Stimulated activated CD4-positive, alpha-beta T cell treated with anti-CD3 and anti-CD28 coated beads, Interleukin-2, amount 100 ng/mL, for 24 hours (primary cell): ENCODE results near the gene KIFAP3.
"Not testable (repeated sequence)": the region's sequence is repeated elsewhere in the genome, so short reads cannot be mapped to it uniquely, and the experiment has no call there.

Experiments
- DNase-seq, 2 donors: peaks; one replicate each; pipeline ENCODE4 v3.0.0-alpha.2; 2020

Gene KIFAP3

DNA sequence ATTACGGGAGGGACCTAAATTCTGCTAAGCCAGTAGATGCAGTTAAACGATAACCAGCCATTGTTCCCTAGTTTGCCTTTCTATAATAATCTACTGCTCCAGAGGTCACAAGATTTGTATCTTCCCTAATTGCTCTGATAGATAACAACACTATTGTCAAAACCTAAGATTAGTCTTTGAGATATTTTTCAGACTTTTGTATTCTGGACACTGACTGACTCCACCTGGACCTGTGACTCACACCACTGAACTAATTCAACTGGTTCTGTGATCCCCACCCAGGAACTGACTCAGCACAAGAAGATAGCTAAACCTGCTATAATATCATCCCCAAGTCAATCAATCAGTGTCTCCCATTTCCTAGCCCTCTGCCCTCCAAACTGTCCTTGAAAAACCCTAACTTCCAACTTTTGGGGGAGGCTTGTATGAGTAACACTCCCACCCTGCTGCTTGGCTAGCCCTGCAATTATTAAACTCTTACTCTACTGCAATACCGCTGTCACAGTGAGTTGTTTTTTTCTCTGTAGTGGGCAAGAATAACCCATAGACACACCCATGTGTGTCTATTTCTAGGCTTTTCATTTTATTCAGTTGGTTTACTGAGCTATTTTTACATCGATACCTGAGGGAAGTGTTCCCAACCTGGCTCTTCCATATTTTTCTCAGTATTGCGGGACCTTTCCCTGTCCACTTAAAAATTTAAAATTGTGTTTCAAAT is 11.2 kb downstream of the KIFAP3 start:
- DNase-seq = no peak

DNA sequence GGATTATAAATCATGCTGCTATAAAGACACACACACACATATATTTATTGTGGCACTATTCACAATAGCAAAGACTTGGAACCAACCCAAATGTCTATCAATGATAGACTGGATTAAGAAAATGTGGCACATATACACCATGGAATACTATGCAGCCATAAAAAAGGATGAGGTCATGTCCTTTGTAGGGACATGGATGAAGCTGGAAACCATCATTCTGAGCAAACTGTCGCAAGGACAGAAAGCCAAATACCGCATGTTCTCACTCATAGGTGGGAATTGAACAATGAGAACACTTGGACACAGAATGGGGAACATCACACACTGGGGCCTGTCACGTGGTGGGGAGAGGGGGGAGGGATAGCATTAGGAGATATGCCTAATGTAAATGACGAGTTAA is 12.8 kb downstream of the KIFAP3 start:
- not testable (repeated sequence) for DNase-seq

DNA sequence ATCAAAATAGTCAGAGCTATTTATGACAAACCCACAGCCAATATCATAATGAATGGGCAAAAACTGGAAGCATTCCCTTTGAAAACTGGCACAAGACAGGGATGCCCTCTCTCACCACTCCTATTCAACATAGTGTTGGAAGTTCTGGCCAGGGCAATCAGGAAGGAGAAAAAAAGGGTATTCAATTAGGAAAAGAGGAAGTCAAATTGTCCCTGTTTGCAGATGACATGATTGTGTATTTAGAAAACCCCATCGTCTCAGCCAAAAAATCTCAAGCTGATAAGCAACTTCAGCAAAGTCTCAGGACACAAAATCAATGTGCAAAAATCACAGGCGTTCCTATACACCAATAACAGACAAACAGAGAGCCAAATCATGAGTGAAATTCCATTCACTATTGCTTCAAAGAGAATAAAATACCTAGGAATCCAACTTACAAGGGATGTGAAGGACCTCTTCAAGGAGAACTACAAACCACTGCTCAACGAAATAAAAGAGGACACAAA is 14.4 kb downstream of the KIFAP3 start:
- not testable (repeated sequence) for DNase-seq

DNA sequence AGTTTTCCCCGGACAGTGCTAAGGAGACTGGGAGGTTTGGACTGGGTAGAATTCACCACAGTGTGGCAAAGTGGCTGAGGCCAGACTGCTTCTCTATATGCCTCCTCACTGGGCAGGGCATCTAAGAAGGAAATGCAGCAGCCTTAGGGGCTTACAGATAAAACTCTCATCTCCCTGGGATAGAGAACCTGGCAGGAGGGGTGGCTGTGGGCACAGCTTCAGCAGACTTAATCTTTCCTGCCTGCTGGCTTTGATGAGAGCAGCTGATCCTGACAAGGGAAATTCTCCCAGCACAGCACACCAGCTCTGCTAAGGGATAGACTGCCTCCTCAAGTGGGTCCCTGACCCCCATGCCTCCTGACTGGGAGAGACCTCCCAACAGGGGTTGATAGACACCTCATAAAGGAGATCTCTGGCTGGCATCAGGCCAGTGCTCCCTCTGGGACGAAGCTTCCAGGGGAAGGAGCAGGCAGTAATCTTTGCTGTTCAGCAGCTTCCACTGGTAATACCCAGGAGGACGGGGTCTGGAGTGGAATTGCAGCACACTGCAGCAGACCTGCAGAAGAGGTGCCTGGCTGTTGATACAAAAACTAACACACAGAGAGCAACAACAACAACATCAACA is 25.2 kb downstream of the KIFAP3 start:
- DNase-seq = no peak

DNA sequence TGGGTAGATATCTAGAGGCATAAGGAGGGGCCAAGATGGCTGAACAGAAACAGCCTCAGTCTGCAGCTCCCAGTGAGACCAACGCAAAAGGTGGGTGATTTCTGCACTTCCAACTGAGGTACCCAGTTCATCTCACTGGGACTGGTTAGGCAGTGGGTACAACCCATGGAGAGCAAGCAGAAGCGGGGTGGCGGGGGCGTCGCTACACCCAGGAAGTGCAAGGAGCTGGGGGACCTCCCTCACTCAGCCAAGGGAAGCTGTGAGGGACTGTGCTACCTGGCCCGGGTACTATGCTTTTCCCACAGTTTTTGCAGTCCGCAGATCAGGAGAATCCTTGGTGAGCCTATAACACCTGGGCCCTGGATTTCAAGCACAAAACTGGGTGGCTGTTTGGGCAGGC is 26.0 kb downstream of the KIFAP3 start:
- no peak for DNase-seq

DNA sequence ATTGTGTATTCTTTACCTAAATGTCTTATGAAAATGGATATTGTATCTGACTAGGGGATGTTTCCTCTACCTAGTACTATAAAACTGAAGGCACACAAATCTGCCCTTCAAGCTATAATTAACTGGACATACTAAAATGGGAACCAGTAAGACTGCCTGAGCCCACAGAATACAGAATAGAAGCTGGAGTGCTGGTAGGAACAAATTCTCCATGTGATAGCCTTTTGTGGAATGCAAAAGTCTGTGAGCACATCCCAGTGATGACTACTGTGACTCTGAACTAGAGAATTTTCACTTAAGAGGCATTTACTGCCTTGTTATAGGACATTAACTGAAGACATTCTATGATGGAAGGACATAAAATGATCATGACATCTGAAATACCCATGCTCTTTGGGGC is 30.3 kb downstream of the KIFAP3 start:
- DNase-seq = no peak

DNA sequence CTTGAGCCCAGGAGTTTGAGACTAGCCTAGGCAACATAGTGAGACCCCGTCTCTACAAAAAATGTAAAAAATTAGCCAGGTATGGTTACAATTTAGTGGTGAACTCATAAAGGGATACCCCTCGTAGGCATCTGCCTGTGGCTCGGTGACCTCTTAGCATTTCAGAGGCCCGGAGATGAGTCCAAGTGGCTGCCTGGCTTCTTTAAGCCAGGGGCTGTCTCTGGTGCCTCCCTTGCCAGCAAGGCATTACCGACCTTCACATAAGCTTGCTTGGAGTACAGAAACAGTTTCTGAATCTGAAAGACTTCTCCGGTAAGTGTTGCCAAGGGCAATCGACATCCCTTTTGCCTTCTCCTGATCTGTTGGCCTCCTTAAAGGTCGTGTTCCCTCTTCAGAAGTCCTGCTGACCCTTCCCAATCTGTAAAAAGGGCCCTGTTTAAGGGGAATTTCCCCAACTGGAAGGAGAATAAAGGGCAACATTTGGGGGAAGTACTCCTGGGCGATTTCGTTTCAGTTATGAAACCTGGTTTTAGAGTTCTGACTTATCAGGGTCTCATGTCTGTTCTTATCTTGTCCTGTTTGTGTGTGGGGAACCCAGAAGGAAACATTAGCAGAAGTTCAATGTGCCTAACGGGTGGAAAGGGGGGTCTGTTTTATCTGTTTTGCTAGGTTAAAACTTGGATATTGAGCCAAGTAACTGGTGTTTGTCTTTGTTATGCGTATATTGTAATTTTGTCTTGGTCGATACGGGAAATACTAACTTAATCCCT is 32.9 kb downstream of the KIFAP3 start:
- DNase-seq = no peak

DNA sequence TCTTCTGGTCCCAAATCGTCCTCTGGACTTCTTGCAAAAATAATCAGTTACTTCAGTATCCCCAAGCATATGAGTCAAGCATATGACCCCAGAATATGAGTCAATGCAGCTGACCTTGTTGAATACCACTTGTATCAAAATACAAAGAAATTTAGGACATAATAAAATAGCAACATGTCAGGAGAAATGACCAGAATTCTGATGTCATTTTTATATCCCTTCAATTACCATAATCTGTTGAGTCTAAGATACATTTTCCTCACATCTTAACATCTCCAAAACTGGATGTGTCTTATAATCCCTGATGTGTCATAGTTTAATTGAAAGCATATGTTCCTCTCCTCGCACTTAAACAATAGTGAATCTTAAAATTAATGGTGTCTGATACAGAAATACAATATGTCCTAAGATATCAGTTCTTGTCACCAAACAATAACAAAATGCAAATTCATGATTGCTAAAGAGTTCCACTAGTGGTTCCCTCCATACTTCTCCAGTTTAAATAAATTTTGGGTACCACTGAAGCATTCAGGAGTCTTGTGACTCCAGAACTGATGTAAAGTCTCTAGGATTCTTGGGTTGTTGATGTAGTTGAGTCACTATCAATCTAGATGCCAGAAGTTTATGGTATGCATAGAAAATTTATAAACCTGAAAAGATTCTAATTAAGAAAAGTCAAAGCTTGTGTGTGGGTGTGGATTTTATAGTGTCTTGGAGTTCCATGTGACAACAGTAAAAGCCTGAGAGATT is 41.8 kb downstream of the KIFAP3 start:
- DNase-seq = no peak

DNA sequence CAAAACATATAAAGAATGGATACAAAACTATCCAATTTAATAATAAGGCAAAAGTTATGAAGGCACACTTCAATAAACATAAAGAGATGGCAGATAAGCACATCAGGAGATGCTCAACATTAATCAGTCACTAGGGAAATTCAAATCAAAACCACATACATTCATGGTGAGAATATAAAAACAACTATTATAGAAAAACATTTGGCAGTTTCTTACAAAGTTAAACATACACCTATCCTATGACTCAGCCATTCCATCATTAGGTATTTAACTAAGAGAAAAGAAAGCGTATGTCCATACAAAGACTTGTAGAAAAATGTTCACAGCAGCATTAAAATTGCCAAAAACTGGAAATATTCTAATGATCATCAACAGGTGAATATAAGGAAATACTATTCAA is 44.3 kb downstream of the KIFAP3 start:
- DNase-seq = no peak

DNA sequence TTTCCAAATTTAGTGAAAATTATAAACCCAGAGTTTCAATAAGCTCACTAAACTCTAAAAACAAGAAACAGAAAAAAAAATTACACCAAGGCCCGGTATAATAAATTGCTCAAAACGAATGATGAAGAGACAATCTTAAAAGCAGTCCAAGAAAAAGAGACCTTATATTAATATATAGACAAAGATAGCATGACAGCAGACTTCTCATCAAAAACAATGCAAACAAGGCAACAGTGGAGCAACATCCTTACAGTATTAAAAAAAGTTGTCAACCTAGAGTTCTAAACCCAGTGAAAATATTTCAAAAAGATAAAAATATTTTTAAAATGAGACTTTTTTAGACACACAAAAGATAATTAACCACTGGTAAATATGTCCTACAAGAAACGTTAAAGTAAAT is 46.7 kb downstream of the KIFAP3 start:
- DNase-seq = no peak

DNA sequence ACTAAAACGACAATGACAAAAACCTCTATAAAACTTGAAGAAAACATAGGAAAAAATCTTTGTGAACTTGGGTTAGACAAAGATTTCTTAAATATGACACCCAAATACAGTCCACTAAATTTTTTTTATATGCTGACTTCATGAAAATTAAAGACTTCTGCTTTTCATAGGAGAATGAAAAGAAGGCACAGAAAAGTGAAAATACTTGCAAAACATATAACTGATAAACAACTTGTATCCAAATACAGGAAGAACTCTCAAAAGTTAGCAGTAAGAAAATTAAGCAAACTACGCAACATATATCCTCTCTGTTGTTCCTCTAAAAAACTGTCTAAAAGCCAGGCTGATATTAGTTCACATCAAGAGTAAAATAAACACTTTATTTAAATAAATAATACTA is 53.6 kb downstream of the KIFAP3 start:
- DNase-seq = no peak

DNA sequence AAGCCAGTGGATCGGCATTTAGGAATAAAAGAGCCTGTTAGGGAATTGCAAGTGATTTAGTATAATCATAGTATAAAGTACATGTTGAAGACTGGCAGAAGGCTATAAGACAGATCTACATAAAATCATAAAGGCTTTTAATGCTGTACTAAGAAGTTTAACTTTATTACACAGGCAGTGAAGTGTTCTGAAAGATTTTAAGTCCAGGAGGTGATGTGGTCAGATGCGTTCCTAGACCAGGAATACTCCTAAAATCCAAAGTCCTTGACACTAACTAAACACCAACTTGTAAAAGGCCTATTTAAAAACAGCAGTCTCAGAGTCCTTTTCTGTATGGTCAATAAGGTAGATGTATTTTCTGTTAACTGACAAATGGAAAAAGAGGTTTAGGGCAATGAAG is 57.0 kb downstream of the KIFAP3 start:
- no peak for DNase-seq

DNA sequence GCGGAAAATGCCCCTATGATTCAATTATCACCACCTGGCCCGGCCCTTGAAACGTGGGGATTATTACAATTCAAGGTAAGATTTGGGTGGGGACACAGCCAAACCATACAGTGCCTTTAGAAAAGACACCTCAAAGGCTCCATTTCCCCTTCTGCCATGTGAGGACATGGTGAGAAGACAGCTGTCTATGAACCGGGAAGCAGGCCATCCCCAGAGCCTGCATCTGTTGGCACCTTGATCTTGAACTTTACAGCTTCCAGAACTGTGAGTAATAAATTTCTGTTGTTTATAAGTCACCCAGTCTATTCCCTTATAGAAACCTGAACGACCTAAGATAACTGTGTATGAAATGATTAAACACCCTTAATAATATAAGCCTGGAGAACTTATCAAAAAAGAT is 61.6 kb downstream of the KIFAP3 start:
- DNase-seq = no peak

DNA sequence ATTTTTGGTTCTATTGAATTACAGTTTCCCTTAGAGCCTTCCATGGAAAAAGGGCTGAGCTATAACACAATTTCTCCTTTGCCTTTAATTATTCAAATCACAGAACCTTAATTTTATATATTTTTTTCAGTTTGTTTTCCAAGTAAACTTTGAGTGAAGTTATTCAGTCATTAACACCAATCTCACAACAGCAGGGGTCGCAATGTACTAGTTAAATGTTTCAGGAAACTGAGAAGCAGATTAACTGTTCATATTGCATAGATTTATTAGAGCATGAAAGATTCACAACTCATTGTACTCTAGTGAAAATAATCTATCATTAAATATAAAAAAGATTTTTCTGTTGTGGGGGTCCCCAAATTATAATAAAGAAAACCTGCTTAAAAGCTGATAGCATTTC is 64.1 kb downstream of the KIFAP3 start:
- peak in 1 of 2 donors; percentile 2 for DNase-seq

DNA sequence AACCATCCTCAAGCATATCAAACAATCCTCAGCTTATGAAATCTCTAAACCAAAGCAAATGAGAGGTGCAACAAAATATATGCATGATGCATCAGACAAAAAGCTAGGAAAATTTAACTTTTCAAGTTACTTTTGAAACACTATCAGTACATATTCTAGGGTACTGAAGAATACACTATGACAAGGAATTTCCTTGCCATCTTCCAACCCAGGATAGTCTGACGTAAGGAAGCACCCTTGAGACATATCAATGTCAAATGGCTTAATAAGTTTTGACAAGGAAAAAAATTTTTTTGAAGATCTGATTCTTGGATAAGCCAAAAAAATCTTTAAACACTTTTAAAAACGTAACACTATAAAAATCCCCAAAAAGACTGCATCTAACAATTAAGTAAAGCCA is 64.9 kb downstream of the KIFAP3 start:
- DNase-seq = no peak

DNA sequence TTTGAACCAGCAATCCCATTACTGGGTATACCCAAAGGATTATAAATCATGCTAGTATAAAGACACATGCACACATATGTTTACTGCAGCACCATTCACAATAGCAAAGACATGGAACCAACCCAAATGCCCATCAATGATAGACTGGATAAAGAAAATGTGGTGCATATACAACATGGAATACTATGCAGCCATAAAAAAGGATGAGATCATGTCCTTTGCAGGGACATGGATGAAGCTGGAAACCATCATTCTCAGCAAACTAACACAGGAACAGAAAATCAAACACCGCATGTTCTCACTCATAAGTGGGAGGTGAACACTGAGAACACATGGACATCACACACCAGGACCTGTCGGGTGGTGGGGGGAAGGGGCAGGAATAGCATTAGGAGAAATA is 65.8 kb downstream of the KIFAP3 start:
- DNase-seq = not testable (repeated sequence)

DNA sequence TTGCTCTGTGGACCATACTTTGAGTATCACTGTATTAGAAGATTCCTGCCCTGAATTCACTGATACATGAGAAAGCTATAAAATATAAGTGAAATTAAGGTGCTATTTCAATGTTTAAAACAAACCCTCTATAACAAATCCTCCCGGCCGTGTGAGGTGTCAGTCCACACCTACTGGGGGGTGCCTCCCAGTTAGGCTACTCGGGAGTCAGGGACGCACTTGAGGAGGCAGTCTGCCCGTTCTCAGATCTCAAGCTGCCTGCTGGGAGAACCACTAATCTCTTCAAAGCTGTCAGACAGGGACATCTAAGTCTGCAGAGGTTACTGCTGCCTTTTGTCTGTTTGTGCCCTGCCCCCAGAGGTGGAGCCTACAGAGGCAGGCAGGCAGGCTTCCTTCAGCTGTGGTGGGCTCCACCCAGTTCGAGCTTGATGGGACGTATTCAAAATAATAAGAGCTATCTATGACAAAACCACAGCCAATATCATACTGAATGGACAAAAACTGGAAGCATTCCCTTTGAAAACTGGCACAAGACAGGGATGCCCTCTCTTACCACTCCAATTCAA is 71.1 kb downstream of the KIFAP3 start:
- DNase-seq = not testable (repeated sequence)

DNA sequence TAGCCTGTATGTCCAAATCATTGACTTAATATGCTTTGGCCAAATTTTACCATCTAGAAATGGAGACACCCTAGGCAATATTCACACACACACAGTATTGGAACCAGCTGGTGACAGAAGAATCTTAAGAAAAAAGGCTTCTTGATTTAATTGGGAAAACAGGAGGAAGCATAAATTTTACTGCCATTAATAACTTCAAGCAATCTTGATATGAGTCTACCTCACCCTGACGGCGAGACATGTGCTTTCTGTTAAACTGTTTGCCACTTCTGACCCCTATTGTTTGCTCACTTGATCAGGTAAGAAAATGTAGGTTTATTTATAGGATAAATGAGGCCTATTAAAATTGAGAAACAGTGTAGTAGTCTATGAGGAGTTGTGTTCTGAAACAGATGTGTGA is 73.2 kb downstream of the KIFAP3 start:
- DNase-seq = no peak

DNA sequence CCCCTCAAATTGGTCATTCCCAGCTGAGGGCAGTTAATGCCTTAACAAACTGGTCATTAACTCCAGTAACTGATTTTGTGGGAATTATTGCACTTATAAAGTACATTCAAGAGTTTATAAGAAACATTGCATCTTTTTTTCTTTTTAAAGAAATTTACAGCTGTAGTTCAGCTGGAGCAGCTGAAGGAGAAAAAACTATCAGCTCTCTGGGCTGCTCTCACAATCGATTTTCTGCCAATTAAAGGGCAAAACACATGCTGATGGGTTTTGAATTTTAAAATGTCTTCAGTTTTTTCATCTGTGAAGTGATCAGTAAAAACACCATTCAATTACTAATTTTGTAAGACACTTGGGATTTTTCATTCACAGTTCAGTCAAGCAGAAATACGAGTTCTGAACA is 74.7 kb downstream of the KIFAP3 start:
- no peak for DNase-seq

DNA sequence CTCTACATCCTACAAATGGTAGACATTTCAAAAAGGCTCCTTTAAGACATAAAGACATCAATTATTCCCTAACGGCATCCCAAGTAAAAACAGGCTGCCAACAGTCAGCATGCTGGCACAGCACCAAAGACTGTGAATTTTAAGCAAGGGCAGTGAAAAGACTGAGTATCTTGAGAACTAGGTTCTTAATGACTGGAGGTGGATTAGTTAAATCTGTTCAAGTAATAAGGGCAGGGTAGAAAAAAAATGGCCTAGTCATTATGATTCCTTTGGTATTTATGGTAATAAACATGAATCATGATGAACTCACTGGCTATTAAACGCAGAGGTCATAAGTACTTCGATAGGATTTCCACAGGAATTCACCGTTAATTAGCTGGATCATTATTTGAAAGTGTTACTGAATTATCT is 75.2 kb downstream of the KIFAP3 start:
- no peak for DNase-seq

DNA sequence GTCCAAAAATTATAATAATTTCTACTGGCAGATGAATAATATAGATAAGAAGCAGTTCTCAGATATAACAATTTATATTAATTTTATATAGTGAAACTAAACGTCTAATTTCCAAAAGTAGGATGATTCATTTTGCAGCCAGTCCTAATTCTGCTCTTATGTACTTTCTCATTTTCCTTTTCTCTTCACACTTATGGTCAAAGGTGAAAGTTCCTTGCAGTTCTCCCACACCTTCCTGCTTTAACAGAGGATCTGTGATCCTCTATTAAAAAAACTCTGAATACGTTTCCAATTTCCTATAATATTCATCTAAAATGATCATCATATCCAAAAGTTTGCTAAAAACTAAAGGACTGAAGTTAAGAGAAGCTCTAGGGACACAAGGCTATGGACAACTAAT is 78.5 kb downstream of the KIFAP3 start:
- DNase-seq = no peak

DNA sequence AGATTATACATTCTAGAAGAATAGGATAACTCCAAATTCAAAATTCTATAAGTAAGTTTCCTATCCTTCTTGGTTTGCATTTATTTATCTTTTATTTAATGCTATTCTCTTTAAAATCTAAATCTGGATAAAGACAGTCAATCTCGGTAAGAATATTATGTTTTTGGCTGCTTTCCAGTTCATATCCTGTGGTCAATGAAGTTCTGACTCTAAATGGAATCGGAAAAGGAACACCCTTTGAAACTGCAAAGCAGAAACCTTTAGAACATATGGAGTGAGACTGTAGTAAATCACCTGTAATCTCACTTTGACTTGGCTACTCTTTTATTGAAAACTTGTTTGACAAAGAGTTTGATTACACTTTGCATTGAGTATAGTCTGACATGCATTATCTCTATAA is 85.2 kb downstream of the KIFAP3 start:
- no peak for DNase-seq

DNA sequence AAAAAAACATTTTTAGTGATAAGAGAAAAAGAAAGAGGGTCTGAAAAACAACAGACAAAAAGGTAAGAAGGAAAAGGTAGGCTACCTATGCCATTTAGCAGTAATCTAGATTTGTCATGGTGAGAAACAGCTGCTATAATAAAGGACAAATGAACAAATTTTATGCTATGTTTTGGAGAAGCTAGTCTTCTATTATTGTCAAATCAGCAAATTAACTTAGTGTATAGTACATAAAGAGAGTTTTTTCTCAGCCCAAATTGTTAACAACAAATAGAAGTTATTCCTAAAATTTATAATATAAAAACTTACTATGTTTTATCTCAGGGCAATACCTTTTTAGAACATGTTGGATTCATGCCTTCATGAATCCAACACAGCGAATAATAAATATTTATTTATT is 88.7 kb downstream of the KIFAP3 start:
- no peak for DNase-seq
